ENCODE measurements around the gene CT45A8. TPM values are rescaled to one million over a fixed set of nuclear protein-coding genes. Genes with fewer than 3 reads are reported as not detected.

CT45A8 gene
- total and polyA plus RNA-seq, 9 of the 15 experiments (the other 6 are each of a cell fraction or from before 2014, with no cell fraction given): 6.5 to 27.7 (median 9.6) TPM; not detected in 4

DNA sequence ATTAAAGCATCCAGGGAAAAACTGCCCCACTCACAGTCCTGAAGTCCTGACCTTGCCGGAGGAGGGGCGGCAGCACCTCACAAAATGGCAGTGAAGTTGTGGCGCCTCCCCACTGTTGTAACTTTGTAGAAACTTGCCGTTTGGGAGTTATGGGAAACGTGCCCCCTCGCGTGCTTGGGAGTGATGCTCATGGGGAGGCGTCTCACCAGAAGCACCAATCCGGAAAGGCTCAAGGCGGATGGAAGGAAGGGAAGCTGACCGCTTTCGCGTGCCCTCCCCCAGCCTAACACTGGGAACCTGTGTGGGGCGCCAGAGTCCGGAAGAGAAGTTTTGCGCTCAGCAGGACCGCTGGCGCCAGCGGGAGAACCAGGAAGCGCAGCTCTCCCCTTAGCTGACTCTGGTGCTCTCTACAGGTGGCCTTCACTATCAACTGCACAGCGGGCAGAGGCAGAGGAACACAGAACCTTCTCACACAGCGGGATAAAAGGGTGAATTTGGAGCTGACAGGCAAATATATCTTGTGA is 39.0 kb upstream of the CT45A8 start, which contains the start of the genes CT45A10 and SAGE1 (continued):
- TF ChIP-seq, protein P1, sequence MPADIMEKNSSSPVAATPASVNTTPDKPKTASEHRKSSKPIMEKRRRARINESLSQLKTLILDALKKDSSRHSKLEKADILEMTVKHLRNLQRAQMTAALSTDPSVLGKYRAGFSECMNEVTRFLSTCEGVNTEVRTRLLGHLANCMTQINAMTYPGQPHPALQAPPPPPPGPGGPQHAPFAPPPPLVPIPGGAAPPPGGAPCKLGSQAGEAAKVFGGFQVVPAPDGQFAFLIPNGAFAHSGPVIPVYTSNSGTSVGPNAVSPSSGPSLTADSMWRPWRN (IDR thresholded peaks at IDR 0.05; ENCODE audit: low read depth): peak; percentile 61; the same call in 1 of the 2 replicates
- TF ChIP-seq, protein P2, sequence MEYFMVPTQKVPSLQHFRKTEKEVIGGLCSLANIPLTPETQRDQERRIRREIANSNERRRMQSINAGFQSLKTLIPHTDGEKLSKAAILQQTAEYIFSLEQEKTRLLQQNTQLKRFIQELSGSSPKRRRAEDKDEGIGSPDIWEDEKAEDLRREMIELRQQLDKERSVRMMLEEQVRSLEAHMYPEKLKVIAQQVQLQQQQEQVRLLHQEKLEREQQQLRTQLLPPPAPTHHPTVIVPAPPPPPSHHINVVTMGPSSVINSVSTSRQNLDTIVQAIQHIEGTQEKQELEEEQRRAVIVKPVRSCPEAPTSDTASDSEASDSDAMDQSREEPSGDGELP (CRISPR knock-in tag; IDR thresholded peaks at IDR 0.05; ENCODE audit: borderline replicate concordance): peak; percentile 85
- TF ChIP-seq TAF1 (IDR thresholded peaks at IDR 0.05; ENCODE audit: control insufficient read depth, extremely low read depth, insufficient read depth, low read length, severe bottlenecking) (peak; percentile 92), SAFB (IDR thresholded peaks at IDR 0.05; ENCODE audit: borderline replicate concordance, low read depth, low read length) (no peak), MTF1 (CRISPR knock-in tag; IDR thresholded peaks at IDR 0.05; ENCODE audit: borderline replicate concordance) (no peak), TCF3 (CRISPR knock-in tag; IDR thresholded peaks at IDR 0.05) (peak; percentile 39; the same call in 1 of the 2 replicates), GTF2F1 (IDR thresholded peaks at IDR 0.05; ENCODE audit: low read depth, low read length) (peak; percentile 27; the same call in 1 of the 2 replicates), ESRRB (CRISPR knock-in tag; IDR thresholded peaks at IDR 0.05; ENCODE audit: borderline replicate concordance) (no peak), ZNF764 (CRISPR knock-in tag; IDR thresholded peaks at IDR 0.05; ENCODE audit: low read depth) (peak; percentile 96), PURB (CRISPR knock-in tag; IDR thresholded peaks at IDR 0.05; ENCODE audit: low read depth) (no peak), ETS2 (tag; IDR thresholded peaks at IDR 0.05; ENCODE audit: borderline replicate concordance, poor library complexity, severe bottlenecking) (no peak), HNRNPK (IDR thresholded peaks at IDR 0.05; ENCODE audit: low read depth, low read length, poor library complexity, severe bottlenecking) (no peak), MBD2 (IDR thresholded peaks at IDR 0.05; ENCODE audit: borderline replicate concordance, low read depth) (no peak), MTA2 (IDR thresholded peaks at IDR 0.05; ENCODE audit: low read depth) (no peak), HMG20A (CRISPR knock-in tag; conservative IDR thresholded peaks at IDR 0.05) (no peak), HDAC1 (IDR thresholded peaks at IDR 0.05) (peak in 1 of 2 experiments; percentile 38; a peak in 1 of 4 replicates), FOXK2 (conservative IDR thresholded peaks at IDR 0.05 in 1 of 2, IDR thresholded peaks at IDR 0.05 in 1 of 2; ENCODE audit: low read depth in 2 of 2) (peak in 1 of 2 experiments; percentile 39; a peak in 3 of 4 replicates)
- TF ChIP-seq, protein P3, sequence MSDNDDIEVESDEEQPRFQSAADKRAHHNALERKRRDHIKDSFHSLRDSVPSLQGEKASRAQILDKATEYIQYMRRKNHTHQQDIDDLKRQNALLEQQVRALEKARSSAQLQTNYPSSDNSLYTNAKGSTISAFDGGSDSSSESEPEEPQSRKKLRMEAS (CRISPR knock-in tag; IDR thresholded peaks at IDR 0.05): peak; percentile 75
- TF ChIP-seq, protein P4, sequence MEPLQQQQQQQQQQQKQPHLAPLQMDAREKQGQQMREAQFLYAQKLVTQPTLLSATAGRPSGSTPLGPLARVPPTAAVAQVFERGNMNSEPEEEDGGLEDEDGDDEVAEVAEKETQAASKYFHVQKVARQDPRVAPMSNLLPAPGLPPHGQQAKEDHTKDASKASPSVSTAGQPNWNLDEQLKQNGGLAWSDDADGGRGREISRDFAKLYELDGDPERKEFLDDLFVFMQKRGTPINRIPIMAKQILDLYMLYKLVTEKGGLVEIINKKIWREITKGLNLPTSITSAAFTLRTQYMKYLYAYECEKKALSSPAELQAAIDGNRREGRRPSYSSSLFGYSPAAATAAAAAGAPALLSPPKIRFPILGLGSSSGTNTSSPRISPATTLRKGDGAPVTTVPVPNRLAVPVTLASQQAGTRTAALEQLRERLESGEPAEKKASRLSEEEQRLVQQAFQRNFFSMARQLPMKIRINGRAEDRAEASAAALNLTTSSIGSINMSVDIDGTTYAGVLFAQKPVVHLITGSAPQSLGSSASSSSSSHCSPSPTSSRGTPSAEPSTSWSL (CRISPR knock-in tag; IDR thresholded peaks at IDR 0.05; ENCODE audit: borderline replicate concordance): no peak
- TF ChIP-seq, protein P5, sequence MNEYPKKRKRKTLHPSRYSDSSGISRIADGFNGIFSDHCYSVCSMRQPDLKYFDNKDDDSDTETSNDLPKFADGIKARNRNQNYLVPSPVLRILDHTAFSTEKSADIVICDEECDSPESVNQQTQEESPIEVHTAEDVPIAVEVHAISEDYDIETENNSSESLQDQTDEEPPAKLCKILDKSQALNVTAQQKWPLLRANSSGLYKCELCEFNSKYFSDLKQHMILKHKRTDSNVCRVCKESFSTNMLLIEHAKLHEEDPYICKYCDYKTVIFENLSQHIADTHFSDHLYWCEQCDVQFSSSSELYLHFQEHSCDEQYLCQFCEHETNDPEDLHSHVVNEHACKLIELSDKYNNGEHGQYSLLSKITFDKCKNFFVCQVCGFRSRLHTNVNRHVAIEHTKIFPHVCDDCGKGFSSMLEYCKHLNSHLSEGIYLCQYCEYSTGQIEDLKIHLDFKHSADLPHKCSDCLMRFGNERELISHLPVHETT (CRISPR knock-in tag; conservative IDR thresholded peaks at IDR 0.05 in 1 of 2, IDR thresholded peaks at IDR 0.05 in 1 of 2): no peak
